ENCODE measurements around the gene EGFR.
"Not testable (repeated sequence)": the region's sequence is repeated elsewhere in the genome, so short reads cannot be mapped to it uniquely, and the experiment has no call there.

Gene EGFR

DNA sequence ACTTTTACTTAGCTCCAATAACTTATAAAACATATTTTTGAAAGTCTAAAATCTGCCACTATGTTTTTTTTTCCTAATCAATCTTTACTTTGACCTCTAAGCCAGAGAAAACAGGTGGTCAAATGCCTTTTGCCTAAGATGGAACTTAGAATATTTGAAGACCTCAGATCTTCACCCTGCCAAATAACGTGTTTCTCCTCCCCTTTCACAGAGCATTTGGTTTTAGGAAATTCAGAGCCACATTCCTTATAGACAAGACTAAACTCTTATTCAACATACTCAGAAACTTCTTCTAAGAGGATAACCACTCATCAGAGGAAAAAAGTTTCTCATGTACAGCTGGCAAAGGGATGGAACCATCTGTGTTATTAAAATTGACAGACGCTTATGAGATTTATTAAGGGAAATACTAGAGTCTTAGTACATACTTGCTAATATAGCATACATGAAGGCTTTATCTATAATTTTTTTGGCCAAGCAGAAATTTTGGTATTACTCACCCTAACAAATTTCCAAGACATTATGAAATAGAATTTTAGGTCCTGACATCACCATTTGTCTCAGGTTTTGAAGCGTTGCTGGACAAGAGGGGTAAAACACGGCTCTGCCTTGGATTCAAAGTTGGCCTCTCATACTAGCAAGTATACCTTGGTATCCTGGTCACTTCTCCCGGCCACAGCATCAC, 2.6 kb upstream of the EGFR start:
- DNase-seq: no peak

DNA sequence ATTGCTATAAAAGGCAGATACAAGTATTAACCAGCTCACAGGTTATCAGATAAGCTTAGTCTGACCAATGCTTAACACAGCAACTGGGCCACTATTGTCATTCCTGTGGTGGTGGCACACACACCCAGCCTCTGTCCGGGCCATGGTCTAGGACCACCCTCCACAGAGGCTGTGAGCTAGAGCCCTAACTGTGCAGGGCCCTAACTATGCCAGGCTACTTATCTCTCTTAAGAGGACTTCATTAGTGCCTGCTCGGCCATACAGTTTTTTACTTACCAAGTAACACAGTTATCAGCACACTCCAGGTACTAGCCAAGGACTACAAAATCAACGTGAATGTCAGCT, 2.1 kb upstream of the EGFR start:
- DNase-seq: no peak

GRCh38 chr7:55017841-55018240, 976 bp upstream of the EGFR start:
- no peak for DNase-seq

- DNase-seq: no peak
Observed at GRCh38 chr7:55019191-55019690, 424 bp downstream of the EGFR start.

DNA sequence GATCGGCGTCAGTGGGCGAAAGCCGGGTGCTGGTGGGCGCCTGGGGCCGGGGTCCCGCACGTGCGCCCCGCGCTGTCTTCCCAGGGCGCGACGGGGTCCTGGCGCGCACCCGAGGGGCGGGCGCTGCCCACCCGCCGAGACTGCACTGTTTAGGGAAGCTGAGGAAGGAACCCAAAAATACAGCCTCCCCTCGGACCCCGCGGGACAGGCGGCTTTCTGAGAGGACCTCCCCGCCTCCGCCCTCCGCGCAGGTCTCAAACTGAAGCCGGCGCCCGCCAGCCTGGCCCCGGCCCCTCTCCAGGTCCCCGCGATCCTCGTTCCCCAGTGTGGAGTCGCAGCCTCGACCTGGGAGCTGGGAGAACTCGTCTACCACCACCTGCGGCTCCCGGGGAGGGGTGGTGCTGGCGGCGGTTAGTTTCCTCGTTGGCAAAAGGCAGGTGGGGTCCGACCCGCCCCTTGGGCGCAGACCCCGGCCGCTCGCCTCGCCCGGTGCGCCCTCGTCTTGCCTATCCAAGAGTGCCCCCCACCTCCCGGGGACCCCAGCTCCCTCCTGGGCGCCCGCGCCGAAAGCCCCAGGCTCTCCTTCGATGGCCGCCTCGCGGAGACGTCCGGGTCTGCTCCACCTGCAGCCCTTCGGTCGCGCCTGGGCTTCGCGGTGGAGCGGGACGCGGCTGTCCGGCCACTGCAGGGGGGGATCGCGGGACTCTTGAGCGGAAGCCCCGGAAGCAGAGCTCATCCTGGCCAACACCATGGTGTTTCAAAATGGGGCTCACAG, 1.1 kb downstream of the EGFR start:
- no peak for DNase-seq

DNA sequence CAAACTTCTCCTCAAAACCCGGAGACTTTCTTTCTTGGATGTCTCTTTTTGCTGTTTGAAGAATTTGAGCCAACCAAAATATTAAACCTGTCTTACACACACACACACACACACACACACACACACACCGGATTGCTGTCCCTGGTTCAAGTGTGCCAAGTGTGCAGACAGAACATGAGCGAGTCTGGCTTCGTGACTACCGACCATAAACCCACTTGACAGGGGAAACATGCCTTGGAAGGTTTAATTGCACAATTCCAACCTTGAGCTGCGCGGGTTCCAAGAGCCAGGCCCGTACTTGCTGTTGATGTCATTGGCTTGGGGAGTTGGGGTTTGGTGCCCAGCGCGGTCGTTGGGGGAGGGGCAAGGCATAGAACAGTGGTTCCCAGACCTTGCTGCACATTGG, 1.7 kb downstream of the EGFR start:
- no peak for DNase-seq

GRCh38 chr7:55021053-55021452, 2.2 kb downstream of the EGFR start:
- no peak for DNase-seq

GRCh38 chr7:55022002-55022985, 3.5 kb downstream of the EGFR start:
- no peak for DNase-seq

DNA sequence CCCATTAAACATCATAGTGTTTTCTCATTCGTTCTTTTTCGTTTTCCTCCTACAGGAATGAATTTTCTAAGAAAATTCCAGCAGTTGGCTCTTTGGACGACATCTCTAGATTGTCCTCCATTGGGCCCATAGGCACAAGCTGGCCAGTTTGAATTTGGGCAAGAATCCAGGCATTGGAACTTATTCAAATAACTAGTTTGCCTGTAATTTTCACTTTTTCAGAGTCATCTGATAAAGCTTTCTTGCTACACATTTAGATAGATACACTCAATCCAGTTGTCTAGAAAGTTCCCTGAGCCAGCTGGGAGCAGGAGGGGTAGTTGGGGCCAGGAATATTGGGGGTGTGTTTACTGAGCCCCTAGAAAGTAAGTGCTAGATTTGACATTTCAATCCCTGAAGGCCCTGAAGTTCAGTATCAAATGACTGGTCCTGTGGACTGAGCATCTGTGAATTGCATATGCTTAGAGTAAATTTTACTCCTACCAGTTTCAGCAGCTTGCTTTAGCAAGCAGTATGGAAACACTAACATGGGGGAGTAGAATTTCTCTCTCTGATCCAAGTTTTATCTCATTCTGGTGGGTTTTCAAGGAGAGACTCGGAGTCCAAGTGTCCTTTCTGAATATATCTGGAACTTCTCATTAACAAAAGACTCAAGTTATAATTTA, 5.2 kb downstream of the EGFR start:
- DNase-seq: no peak

DNA sequence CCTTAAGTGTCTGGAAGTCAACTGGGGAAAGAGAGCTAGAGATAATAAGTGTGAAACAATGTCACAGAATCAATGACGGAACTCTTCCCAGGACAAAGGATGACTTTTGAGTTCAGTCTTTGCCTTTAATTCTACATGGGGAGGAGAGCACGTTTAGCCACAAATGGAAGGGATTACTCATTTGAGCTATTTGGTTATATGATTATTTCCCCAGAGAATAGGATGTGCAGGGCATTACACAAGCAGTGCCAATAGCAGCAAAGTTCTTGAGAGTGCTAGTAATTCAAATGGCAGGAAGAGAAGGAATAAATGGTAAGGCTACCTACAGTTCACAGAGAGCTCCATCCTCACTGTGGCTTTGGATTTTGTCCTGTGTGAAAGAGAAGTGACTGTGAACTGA, 6.0 kb downstream of the EGFR start:
- DNase-seq: no peak

- DNase-seq: no peak
Observed at GRCh38 chr7:55026086-55026790, 7.4 kb downstream of the EGFR start.

GRCh38 chr7:55026867-55027490, 8.2 kb downstream of the EGFR start:
- no peak for DNase-seq

DNA sequence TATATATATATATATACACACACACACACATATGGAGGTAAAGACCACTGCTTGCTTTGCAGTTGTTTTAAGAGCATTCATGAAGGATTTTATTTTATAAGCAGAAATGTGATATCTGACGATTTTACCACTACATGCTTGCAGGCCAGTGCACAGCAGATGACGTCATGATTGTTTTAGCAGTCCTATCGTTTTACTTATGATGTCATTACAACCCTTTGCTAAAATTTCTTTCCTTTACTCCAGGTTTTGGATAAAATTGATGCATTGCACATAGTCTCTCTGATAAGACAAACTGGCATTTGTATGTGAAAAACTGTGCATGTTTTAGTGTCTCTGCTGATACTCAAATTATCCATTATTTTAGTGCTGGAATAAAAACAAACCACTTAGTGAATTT, 9.2 kb downstream of the EGFR start:
- no peak for DNase-seq

DNA sequence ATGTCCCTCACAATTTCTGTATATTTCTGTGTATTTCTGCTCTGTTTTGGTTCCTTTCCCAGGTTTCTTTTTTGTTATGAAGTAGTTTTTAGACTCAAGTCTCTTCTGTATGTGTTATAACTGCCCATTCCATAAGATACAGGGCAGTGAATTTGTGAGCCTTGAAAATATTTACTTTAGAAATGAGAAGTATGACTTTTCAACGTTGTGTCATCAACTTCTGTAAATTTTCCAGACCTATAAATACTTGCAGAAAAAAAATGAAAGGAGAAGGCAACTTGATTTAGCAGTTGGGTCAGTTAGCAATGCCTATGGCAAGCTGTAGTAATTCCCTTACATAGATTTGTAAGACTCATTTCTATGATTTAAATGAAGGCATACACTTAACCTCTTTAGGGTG, 11.5 kb downstream of the EGFR start:
- no peak for DNase-seq

GRCh38 chr7:55031075-55031474, 12.3 kb downstream of the EGFR start:
- DNase-seq: no peak

DNA sequence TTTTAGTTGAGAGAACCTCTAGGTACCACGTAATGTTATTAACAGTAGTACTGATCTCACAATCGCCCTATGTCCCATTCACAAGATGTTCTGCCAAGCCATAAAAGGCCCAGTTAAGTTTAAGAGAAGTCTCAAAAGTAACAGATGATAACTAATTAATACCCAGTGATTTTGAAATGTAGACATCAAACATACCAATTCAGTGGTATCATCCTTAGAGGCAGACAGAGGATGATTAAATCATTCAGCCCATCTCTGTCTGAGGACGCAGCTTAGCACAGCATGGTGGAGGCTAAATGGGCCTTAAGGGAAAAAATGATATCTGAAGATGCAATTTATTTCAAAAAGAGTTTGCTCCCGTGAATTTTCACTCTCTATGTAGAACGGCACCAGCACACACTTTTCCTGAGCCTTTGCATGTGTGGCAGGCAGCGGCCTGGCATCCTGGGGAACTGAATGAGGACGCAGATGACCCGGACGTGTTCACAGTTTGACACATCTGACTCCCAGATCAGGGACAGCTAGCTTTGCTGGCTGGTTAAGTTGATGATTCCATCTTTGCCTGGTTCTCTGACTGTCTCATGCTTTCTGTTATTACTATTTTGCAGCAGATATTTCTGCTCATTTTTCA, 13.4 kb downstream of the EGFR start:
- no peak for DNase-seq

GRCh38 chr7:55033236-55033846, 14.5 kb downstream of the EGFR start:
- no peak for DNase-seq

DNA sequence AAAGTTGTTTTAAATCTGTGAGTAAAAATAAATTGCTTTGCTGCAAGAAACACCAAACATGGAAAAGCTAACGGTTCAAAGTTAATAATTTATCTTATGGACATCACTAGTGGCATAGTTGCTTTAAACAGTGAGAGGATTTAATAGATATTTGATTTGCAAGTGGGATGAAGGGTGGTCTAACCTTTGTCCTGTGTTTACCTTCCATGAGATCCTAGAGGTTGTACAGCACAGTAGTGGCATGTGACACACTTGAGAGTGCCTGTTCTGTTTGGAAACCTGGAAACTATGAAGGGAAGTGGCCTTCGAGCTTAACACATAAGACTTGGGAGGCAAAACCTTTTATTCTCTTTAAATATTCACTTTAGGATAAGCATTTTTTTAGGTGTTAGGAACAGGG, 16.0 kb downstream of the EGFR start:
- no peak for DNase-seq

- DNase-seq: not testable (repeated sequence)
Observed at GRCh38 chr7:55035410-55035809, 16.6 kb downstream of the EGFR start.

DNA sequence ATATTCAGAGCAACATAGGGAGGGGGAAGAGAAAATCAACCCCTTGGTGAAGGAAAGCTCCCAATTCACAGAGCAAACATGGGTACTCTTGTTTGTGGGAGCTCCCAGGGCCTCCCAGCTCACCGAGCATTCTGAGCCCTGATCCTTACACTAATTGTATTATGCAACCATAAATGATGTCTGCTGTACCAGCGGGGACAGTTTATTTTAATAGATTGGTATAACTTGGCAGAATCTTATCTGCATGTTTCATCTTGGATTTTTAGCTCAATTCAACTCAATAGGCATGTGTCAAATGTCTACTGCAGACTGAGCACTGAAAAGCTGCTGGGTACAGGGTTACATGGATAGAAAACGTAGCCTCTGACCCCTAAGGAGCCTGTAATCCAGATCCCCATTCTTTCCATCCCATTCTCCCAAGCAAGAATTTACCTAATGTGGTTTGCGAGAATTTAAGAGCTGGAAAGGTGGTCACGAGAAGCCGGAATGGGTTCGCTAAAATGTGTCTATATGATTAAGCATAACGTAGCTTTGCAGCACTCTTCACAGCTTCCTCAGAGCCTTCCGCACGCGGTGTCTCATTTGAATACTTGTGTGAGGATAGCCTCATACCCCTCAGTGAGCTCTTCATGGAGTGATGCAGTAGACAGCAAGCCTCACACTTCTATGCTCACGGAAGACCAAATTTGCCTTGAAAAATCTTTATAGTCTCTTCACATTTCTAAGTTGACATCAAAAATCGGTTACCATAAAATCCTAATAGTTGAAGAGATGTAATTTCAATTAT, 18.3 kb downstream of the EGFR start:
- no peak for DNase-seq

Measured in bone marrow (tissue), 2 donors.